ENCODE results near the gene MAP4K1. TPM values are rescaled to one million over a fixed set of nuclear protein-coding genes. Genes with fewer than 3 reads are reported as not detected.
A peak's percentile ranks its signal among the peaks of the same experiment; 100 is the strongest.
"Not testable (repeated sequence)": the region's sequence is repeated elsewhere in the genome, so short reads cannot be mapped to it uniquely, and the experiment has no call there.

Gene MAP4K1
- total RNA-seq, 1 experiment from 2014 or later: 0.56 TPM

DNA sequence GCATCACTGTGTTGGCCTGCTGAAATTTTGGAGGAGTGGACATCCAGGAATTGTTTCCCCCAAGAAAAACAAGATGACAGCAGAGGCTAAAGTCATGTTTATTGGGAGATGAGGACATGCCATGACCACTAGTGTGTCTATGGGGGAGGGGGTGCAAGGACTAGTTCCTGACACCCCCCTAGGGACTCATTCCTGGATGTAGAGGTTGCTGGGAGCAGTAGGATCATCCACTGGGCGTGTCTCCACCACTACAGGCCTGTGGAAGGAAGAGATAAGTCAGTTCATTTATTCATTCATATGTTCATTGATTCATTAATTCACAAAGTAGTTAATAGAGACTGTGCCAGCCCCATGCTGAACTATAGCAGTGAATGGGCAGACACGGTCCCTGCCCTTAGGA lies 30.2 kb downstream of the MAP4K1 start:
- intact Hi-C loops (cut with micrococcal nuclease): no loop called here
- Mint-ChIP-seq H3K9me3 (ENCODE audit: unreplicated experiment) (no peaks in the 10 kb centered on the region), H3K36me3 (ENCODE audit: insufficient read depth, unreplicated experiment) (peaks cover 4% of the 10 kb centered on the region), H3K4me1 (ENCODE audit: insufficient read depth, unreplicated experiment) (no peaks in the 10 kb centered on the region), H3K27ac (ENCODE audit: low read depth, unreplicated experiment) (no peak overlapping the region), H3K27me3 (ENCODE audit: insufficient read depth, unreplicated experiment) (no peaks in the 10 kb centered on the region), H3K4me3 (ENCODE audit: unreplicated experiment) (no peak overlapping the region)
- no TSS peak for BruUV-seq (replicated peaks)
- ChIA-PET CTCF (no interaction called here), POLR2A (interaction anchor here (1.3 kb wide), 1 partner anchor 31 kb away, joined by 4 read pairs; no protein-coding TSS in a partner anchor)
- TF ChIP-seq CTCF (IDR thresholded peaks at IDR 0.05; ENCODE audit: unreplicated experiment): no peak
- DNase-seq (ENCODE audit: unreplicated experiment): no peak

GRCh38 chr19:38583985-38584305 lies 33.8 kb downstream of the MAP4K1 start:
- H3K4me3 Mint-ChIP-seq (ENCODE audit: unreplicated experiment): no peak overlapping the region
- no peak for DNase-seq (ENCODE audit: unreplicated experiment)
- TF ChIP-seq CTCF (IDR thresholded peaks at IDR 0.05; ENCODE audit: unreplicated experiment): no peak
- BruUV-seq (replicated peaks): no TSS peak
- peaks cover 6% of the 10 kb centered on the region for H3K36me3 Mint-ChIP-seq (ENCODE audit: insufficient read depth, unreplicated experiment)
- intact Hi-C loops (cut with micrococcal nuclease): no loop called here
- no peak overlapping the region for H3K27ac Mint-ChIP-seq (ENCODE audit: low read depth, unreplicated experiment)
- H3K27me3 Mint-ChIP-seq (ENCODE audit: insufficient read depth, unreplicated experiment): no peaks in the 10 kb centered on the region
- no peaks in the 10 kb centered on the region for H3K9me3 Mint-ChIP-seq (ENCODE audit: unreplicated experiment)
- CTCF ChIA-PET: interaction anchor here (0.7 kb wide), 1 partner anchor 14 kb away, joined by 3 read pairs; no protein-coding TSS in a partner anchor
- peaks cover 8% of the 10 kb centered on the region for H3K4me1 Mint-ChIP-seq (ENCODE audit: insufficient read depth, unreplicated experiment)
- POLR2A ChIA-PET: interaction anchor here (0.6 kb wide), 1 partner anchor 20 kb away, joined by 4 read pairs; no protein-coding TSS in a partner anchor

DNA sequence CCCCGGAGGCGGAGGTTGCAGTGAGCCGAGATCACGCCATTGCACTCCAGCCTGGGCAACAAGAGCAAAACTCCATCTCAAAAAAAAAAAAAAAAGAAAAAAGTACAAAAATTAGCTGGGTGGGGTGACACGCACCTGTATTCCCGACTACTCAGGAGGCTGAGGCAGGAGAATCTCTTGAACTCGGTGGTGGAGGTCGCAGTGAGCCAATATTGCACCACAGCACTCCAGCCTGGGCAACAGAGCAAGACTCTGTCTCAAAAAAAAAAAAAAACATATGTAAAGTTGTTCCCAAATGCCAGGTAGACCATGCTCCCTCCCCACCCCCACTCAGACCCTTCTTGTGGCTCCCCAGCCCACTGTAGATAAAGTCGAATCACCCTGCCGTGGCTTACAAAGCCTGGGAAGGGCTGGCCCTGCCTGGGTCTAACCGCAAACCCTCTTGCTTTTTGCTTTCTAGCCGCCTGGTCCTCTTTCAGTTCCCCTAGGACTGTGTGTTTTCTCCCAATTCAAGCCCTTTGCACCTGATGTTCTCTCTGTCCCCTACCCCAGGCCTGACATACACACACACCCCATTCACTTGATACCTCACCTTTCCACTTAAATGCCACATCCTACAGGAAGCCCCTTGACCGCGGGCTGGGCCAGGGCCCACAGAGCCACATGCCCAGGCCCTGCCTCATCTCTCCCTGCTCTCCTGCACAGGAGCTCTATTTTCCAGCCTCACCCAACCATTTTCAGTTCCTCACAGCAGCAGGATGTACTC lies 34.4 kb downstream of the MAP4K1 start:
- Mint-ChIP-seq H3K27ac (ENCODE audit: low read depth, unreplicated experiment) (no peak overlapping the region), H3K4me1 (ENCODE audit: insufficient read depth, unreplicated experiment) (peaks cover 8% of the 10 kb centered on the region), H3K9me3 (ENCODE audit: unreplicated experiment) (no peaks in the 10 kb centered on the region), H3K27me3 (ENCODE audit: insufficient read depth, unreplicated experiment) (no peaks in the 10 kb centered on the region), H3K4me3 (ENCODE audit: unreplicated experiment) (no peak overlapping the region), H3K36me3 (ENCODE audit: insufficient read depth, unreplicated experiment) (peaks cover 6% of the 10 kb centered on the region)
- POLR2A ChIA-PET: interaction anchor here (0.6 kb wide), 1 partner anchor 19 kb away, joined by 4 read pairs; no protein-coding TSS in a partner anchor
- BruUV-seq (replicated peaks): no TSS peak
- DNase-seq (ENCODE audit: unreplicated experiment): no peak
- intact Hi-C loops (cut with micrococcal nuclease): no loop called here
- no peak for TF ChIP-seq CTCF (IDR thresholded peaks at IDR 0.05; ENCODE audit: unreplicated experiment)
- CTCF ChIA-PET: interaction anchor here (0.7 kb wide), 1 partner anchor 13 kb away, joined by 3 read pairs; no protein-coding TSS in a partner anchor

DNA sequence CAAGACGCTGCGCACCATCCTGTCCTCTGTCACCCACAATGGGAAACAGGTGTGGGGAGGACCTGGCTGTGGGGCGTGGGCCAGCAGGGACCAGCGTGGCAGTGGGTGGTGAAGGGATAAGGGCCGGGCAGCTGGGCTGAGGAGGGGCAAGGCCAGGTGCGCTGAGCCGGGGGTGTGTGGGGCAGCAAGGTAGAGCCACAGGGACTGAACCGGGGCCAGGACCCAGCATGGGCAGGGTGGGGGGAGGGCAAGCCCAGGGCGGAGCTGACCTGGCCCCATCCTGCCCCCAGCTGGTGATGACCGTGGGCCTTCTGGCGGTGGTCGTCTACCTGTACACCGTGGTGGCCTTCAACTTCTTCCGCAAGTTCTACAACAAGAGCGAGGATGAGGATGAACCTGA lies 37.7 kb downstream of the MAP4K1 start:
- no TSS peak for BruUV-seq (replicated peaks)
- intact Hi-C loops (cut with micrococcal nuclease): no loop called here
- Mint-ChIP-seq H3K27me3 (ENCODE audit: insufficient read depth, unreplicated experiment) (no peaks in the 10 kb centered on the region), H3K4me3 (ENCODE audit: unreplicated experiment) (no peak overlapping the region), H3K27ac (ENCODE audit: low read depth, unreplicated experiment) (no peak overlapping the region), H3K4me1 (ENCODE audit: insufficient read depth, unreplicated experiment) (peaks cover 8% of the 10 kb centered on the region), H3K36me3 (ENCODE audit: insufficient read depth, unreplicated experiment) (peaks cover 6% of the 10 kb centered on the region), H3K9me3 (ENCODE audit: unreplicated experiment) (no peaks in the 10 kb centered on the region)
- no peak for DNase-seq (ENCODE audit: unreplicated experiment)
- ChIA-PET CTCF (interaction anchor here (0.8 kb wide), 1 partner anchor 265 kb away, joined by 3 read pairs; no protein-coding TSS in a partner anchor), POLR2A (interaction anchor here (0.6 to 2.2 kb wide), 6 partner anchors 9 to 257 kb away, joined by 3 to 7 read pairs (median 4); partner anchors contain the start of genes ACTN4 and EIF3K)
- TF ChIP-seq CTCF (IDR thresholded peaks at IDR 0.05; ENCODE audit: unreplicated experiment): no peak

GRCh38 chr19:38579304-38579703 lies 38.4 kb downstream of the MAP4K1 start:
- peak; percentile 95 for DNase-seq (ENCODE audit: unreplicated experiment)
- H3K4me3 Mint-ChIP-seq (ENCODE audit: unreplicated experiment); intact Hi-C loops (cut with micrococcal nuclease); H3K9me3 Mint-ChIP-seq (ENCODE audit: unreplicated experiment); H3K36me3 Mint-ChIP-seq (ENCODE audit: insufficient read depth, unreplicated experiment); H3K27me3 Mint-ChIP-seq (ENCODE audit: insufficient read depth, unreplicated experiment); BruUV-seq (replicated peaks); H3K4me1 Mint-ChIP-seq (ENCODE audit: insufficient read depth, unreplicated experiment); H3K27ac Mint-ChIP-seq (ENCODE audit: low read depth, unreplicated experiment): not testable (repeated sequence)
- POLR2A ChIA-PET: interaction anchor here (0.6 to 2.2 kb wide), 7 partner anchors 9 to 403 kb away, joined by 3 to 7 read pairs (median 4); partner anchors contain the start of gene ACTN4
- CTCF ChIA-PET: interaction anchor here (0.6 to 1.3 kb wide), 5 partner anchors 36 to 648 kb away, joined by 3 to 6 read pairs (median 3); no protein-coding TSS in a partner anchor
